Thymus (tissue), 11 donors: ENCODE results near the gene PLEKHA6. TPM values are rescaled to one million over a fixed set of nuclear protein-coding genes. Genes with fewer than 3 reads are reported as not detected.
A peak's percentile ranks its signal among the peaks of the same experiment; 100 is the strongest.

Experiments used
- DNase-seq, 9 donors: peaks; one replicate each; pipeline ENCODE4 v3.0.0-alpha.2; 2013; ENCODE audit warnings: low spot score in 9 of 9, low read depth in 6 of 9, missing footprints in 1 of 9
- H3K27ac ChIP-seq, 2 donors: one replicate each; pipeline ENCODE4 v1.5.1; 2013; ENCODE audit warnings: control low read depth in 1 of 2, low read depth in 1 of 2, low read length in 1 of 2, mild to moderate bottlenecking in 1 of 2, moderate library complexity in 1 of 2
- H3K27me3 ChIP-seq, 2 donors: one replicate each; pipeline ENCODE4 v1.5.1; 2013; ENCODE audit warnings: low read length in 1 of 2; ENCODE audit not compliant: control insufficient read depth in 2 of 2, insufficient read depth in 1 of 2
- H3K36me3 ChIP-seq, 2 donors: one replicate each; pipeline ENCODE4 v1.5.1; 2013; ENCODE audit warnings: low read length in 1 of 2, mild to moderate bottlenecking in 1 of 2, moderate library complexity in 1 of 2; ENCODE audit not compliant: control insufficient read depth in 2 of 2, insufficient read depth in 2 of 2
- H3K4me1 ChIP-seq, 2 donors: one replicate each; pipeline ENCODE4 v1.5.1; 2013; ENCODE audit warnings: low read length in 2 of 2; ENCODE audit not compliant: control insufficient read depth in 2 of 2, insufficient read depth in 2 of 2
- H3K4me3 ChIP-seq, 2 donors: one replicate each; pipeline ENCODE4 v1.5.1; 2013; ENCODE audit warnings: low read length in 2 of 2, control low read depth in 1 of 2, mild to moderate bottlenecking in 1 of 2
- H3K9me3 ChIP-seq, 2 donors: one replicate each; pipeline ENCODE4 v1.5.1; 2013; ENCODE audit warnings: low read length in 1 of 2, mild to moderate bottlenecking in 1 of 2; ENCODE audit not compliant: control insufficient read depth in 2 of 2, insufficient read depth in 1 of 2
- WGBS: extraction: QIAGEN DNeasy Blood & Tissue Kit; methylation state at CpG from one replicate; pipeline ENCODE4 v1.1.7; 2013; 5-methylcytosine and 5-hydroxymethylcytosine counted together
- polyA plus RNA-seq: library from polyadenylated mRNA; stranded (reverse); fragments of 200-250 nt; gene quantifications from one replicate; pipeline ENCODE4 v1.2.3, GENCODE V29; 2013
- total RNA-seq: library from RNA; stranded (reverse); fragments of 120-200 nt; gene quantifications from one replicate; pipeline ENCODE4 v1.2.4, GENCODE V29; 2013
- donor health status: healthy.

Gene PLEKHA6
- total and polyA plus RNA-seq, 2 donors, result 0.47 to 1.4 TPM

DNA sequence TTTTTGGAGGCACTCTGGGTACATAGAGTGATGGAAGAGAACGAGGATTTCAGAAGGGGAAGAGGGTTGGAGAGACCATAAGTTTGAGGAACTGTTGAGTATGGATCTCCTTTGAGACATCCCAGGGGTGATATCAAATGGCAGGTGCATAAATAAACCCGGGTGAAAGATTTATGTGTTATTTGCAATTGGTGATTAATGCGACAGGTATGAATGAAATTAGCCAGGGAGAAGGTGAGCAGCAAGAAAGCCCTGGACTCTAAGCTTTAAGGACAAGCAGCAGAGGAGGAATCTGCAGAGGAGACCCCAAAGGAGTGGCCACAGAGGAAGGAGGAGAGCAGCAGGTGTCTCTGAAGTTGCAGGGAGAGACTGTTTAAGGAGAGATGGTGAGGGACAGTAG is 184.8 kb downstream of the PLEKHA6 start:
- Histone ChIP-seq H3K4me1 (no peaks in the 10 kb centered on the region), H3K27ac (no peak overlapping the region), H3K27me3 (no peaks in the 10 kb centered on the region), H3K4me3 (no peak overlapping the region), H3K9me3 (peaks cover 0 to 4% of the 10 kb centered on the region in 2 donors), H3K36me3 (no peaks in the 10 kb centered on the region)
- 93% methylated on average over 3 of the region's 3 CpGs for WGBS
- DNase-seq, result no peak

- Histone ChIP-seq H3K36me3 (no peaks in the 10 kb centered on the region), H3K27ac (no peak overlapping the region), H3K27me3 (no peaks in the 10 kb centered on the region), H3K9me3 (peaks cover 2 to 8% of the 10 kb centered on the region in 2 donors), H3K4me1 (no peaks in the 10 kb centered on the region), H3K4me3 (no peak overlapping the region)
- no peak for DNase-seq
- 97% methylated on average over 2 of the region's 2 CpGs for WGBS
These were observed 187.2 kb downstream of the PLEKHA6 start for GRCh38 chr1:204172404-204173029.

- Histone ChIP-seq H3K27ac (no peak overlapping the region), H3K4me1 (no peaks in the 10 kb centered on the region), H3K9me3 (peaks cover 2 to 8% of the 10 kb centered on the region in 2 donors), H3K4me3 (no peak overlapping the region), H3K27me3 (no peaks in the 10 kb centered on the region), H3K36me3 (no peaks in the 10 kb centered on the region)
- WGBS, result 79% methylated on average over 4 of the region's 4 CpGs
- no peak for DNase-seq
These were observed 188.0 kb downstream of the PLEKHA6 start for GRCh38 chr1:204171751-204172178.

- H3K4me1 ChIP-seq, result no peaks in the 10 kb centered on the region
- no peaks in the 10 kb centered on the region for H3K36me3 ChIP-seq
- no peaks in the 10 kb centered on the region for H3K27me3 ChIP-seq
- H3K9me3 ChIP-seq, result peaks cover 2 to 8% of the 10 kb centered on the region in 2 donors
- no peak overlapping the region for H3K27ac ChIP-seq
- H3K4me3 ChIP-seq, result no peak overlapping the region
- 94% methylated on average over 3 of the region's 3 CpGs for WGBS
- no peak for DNase-seq
These were observed 189.1 kb downstream of the PLEKHA6 start for GRCh38 chr1:204170494-204171155.

DNA sequence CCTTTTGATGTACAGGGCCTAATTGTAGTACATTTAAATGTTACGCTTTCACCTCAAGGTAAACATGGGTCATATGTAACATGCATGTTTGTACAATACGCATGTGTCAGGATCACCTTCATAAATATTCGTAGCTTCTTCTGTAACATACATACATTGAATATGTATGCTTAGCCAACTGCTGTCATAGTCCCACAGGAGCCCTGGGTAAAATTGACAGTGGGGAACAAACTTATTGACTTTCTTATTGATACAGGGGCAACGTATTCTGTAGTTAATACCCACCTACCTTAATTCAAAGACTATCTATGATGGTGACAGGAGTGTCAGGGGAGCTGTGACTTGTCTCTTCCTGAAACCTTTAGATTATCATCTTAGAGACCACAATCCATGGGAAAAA is 189.9 kb downstream of the PLEKHA6 start:
- H3K27ac ChIP-seq, result no peak overlapping the region
- H3K27me3 ChIP-seq, result no peaks in the 10 kb centered on the region
- H3K36me3 ChIP-seq, result no peaks in the 10 kb centered on the region
- WGBS, result 96% methylated on average over 4 of the region's 4 CpGs
- no peak overlapping the region for H3K4me3 ChIP-seq
- peak in 1 of 9 donors; percentile 25 for DNase-seq
- H3K4me1 ChIP-seq, result no peaks in the 10 kb centered on the region
- peaks cover 2 to 8% of the 10 kb centered on the region in 2 donors for H3K9me3 ChIP-seq

Other genes starting within 250 kb of the PLEKHA6 start
- gene ETNK2, start 207.9 kb downstream of the PLEKHA6 start, total RNA-seq, result 5.0 TPM
- gene ETNK2, start 207.9 kb downstream of the PLEKHA6 start, polyA plus RNA-seq, result 9.8 TPM
- gene REN, start 193.6 kb downstream of the PLEKHA6 start, total RNA-seq, result 0.66 TPM
- 1.9 TPM for gene REN, start 193.6 kb downstream of the PLEKHA6 start, polyA plus RNA-seq
- 0.90 TPM for gene KISS1, start 163.4 kb downstream of the PLEKHA6 start, total RNA-seq
- gene KISS1, start 163.4 kb downstream of the PLEKHA6 start, polyA plus RNA-seq, result 4.3 TPM
- gene GOLT1A, start 145.9 kb downstream of the PLEKHA6 start, total RNA-seq, result 0.47 TPM
- 1.4 TPM for gene GOLT1A, start 145.9 kb downstream of the PLEKHA6 start, polyA plus RNA-seq
- 29.8 TPM for gene PPP1R15B, start 51.9 kb upstream of the PLEKHA6 start, total RNA-seq
- 26.2 TPM for gene PPP1R15B, start 51.9 kb upstream of the PLEKHA6 start, polyA plus RNA-seq
- gene PIK3C2B, start 134.9 kb upstream of the PLEKHA6 start, total RNA-seq, result 8.4 TPM
- gene PIK3C2B, start 134.9 kb upstream of the PLEKHA6 start, polyA plus RNA-seq, result 12.6 TPM
- 54.4 TPM for gene MDM4, start 156.5 kb upstream of the PLEKHA6 start, total RNA-seq
- 41.0 TPM for gene MDM4, start 156.5 kb upstream of the PLEKHA6 start, polyA plus RNA-seq